ENCODE measurements around the gene PDE7B.
"Not testable (repeated sequence)": the region's sequence is repeated elsewhere in the genome, so short reads cannot be mapped to it uniquely, and the experiment has no call there.

PDE7B gene

GRCh38 chr6:135852746-135853145 is 1.2 kb downstream of the PDE7B start:
- DNase-seq: no peak

DNA sequence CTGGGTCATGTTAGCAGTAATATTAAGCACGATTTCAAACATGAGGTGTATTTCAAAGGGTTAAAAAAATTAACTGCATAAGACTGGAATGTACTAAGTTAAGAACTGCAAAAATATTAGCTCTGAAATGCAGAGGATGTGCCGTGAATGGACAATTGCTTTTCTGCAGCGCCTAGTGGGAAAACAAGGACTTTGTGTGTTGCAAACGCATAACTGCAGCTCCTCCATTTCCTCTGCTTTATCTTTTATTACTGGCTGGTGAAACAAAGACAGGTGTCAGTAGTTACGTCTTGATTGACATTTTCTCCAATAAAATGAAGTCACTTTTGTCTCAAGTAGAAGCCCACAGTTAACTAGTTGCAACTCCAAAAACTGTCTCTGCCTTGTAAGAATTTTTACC is 1.7 kb downstream of the PDE7B start:
- no peak for DNase-seq

DNA sequence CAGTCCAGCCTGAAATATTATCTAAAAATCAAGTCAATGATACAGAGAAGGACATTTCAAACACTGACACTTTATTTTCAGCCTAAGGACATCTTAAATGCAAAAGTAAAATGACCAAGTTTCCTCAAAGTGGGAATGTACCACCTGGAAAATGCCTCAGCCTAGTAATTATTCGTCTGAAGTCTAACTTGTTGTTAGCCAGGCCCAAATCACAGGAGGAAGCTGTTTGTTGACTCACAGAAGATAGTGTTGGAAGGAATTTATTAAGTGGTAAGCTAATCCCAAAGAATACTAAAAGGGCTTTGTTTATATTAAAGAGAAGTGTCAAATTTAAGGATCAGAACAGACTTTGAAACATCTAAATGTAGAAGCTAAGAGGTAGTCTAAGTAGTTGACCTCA is 2.5 kb downstream of the PDE7B start:
- no peak for DNase-seq

- no peak for DNase-seq
Measured at GRCh38 chr6:135854799-135855198, 3.3 kb downstream of the PDE7B start.

GRCh38 chr6:135858931-135859330 is 7.4 kb downstream of the PDE7B start:
- DNase-seq: no peak

GRCh38 chr6:135860361-135860760 is 8.9 kb downstream of the PDE7B start:
- no peak for DNase-seq

DNA sequence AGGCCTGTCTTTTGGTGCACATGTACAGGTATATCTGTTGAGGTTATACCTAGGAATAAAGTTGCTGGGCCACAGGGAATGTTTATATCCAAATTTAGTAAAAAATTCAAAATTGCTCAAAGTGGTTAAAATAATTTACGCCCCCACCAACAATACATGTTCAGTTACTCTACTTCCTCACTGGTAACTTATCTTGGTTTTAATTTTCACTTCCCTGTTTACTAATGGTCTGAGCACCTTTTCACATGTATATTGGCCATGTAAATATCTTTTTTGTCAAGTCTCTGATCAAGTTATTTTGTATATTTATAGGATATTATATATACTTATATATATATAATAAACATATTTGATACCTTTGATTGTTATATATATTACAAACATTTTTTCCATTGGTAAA is 9.7 kb downstream of the PDE7B start:
- DNase-seq: no peak

- not testable (repeated sequence) for DNase-seq
Measured at GRCh38 chr6:135864929-135865328, 13.4 kb downstream of the PDE7B start.

DNA sequence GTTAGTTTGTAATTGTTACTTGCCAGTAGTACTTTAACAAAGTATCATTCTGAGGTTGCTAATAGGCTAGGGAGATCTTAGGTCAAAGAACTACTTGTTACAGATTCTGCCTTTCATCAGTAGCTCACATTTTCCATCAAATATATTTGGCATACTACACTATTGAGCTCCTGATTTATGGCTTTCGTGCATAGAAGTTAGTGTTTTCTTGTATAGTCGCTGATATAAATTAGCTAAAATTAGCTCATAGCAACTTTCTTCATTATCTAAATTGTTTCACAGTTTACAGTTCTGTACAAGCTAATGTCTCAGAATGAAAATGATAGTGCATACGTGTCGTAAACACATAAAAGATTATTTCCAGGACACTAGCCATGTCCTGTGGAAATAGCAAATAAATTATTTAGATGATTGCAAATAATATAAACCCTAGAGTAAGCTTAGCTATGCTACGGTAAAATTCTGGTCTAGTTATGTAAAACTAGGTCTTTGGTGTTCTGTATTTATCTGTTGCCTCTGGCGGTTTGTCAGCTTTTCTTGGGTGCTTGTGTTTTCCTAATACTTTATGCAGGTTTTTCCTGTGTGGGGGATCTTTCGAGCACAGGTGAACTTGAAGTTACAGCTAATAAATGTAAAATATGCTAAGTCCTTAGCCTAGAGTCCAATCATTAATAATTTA is 15.1 kb downstream of the PDE7B start:
- DNase-seq: no peak

GRCh38 chr6:135867332-135867731 is 15.8 kb downstream of the PDE7B start:
- DNase-seq: no peak

- DNase-seq: no peak
Measured at GRCh38 chr6:135869857-135870256, 18.4 kb downstream of the PDE7B start.

DNA sequence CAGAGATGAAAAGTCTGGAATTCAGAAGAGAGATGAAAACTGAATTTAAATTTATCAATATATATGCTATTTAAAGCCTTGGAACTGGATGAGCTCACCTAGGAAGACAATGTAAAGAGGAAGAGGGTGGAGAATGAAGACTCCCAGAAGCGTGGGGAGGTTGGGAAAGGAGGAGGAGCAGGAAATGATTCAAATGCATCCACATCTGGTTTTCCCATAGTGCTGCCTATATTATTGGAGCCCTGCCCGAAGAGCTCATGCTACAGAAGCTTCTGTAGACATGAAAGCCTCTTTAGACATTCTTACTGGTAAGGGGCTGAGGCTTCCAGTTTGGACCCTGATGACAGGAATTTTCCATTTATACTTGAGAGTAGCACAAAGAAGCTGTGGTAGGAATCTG is 19.2 kb downstream of the PDE7B start:
- no peak for DNase-seq

DNA sequence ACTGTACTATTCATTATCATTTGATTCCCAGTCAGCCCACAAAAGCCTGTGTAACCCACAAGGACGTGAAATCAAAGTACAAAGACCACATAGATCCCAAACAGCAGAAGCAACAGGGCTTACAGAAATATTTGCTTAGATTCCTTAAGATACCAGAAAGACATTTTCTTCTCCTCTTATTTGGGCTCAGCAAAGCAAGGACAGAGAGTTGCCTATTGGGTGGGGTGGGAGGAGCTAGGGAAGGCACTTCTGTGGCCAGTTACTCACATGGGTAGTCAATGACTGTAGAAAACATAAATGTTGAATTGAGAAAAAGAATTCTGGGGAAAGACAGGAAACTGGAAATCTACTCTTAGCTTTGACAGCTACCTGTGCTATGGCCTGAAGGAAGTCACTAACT is 19.8 kb downstream of the PDE7B start:
- DNase-seq: no peak

- DNase-seq: no peak
Measured at GRCh38 chr6:135871878-135872277, 20.4 kb downstream of the PDE7B start.

DNA sequence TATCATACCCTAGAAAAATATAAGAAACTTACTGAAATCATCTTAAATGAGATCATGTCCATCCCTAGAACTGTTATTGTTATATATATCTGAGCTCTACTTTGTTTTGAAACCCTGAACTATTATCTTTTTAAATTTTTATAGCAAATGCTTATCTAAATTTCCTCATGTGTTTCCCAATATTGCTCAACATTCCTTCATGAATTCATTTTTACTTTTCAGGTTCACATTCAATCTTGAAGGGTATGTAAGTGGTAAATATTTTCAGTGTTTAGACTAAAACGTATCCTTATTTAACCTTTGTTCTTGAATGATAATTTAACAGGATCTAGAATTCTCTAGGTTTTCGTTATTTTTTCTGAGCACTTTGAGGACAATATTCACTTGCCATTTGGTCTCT is 23.9 kb downstream of the PDE7B start:
- no peak for DNase-seq

DNA sequence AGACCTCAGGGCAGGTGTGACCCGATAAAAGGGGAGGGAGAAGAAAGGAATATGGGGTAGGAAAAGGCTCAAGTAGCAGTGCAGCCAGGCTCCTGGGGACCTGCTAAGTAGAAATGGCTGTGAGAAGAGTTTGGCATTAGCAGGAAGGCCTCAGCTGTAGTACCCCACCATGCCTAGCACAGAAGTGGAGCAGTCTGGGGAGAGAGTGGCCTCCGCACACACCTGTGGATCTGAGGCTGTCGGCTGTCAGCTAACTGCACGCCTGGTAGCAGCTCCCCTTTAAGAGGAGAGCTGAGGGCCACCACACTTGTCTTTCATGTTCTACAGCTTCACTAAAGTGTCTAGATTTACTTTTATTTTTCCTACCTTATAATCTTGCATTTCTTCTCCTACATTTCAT is 24.6 kb downstream of the PDE7B start:
- DNase-seq: no peak

DNA sequence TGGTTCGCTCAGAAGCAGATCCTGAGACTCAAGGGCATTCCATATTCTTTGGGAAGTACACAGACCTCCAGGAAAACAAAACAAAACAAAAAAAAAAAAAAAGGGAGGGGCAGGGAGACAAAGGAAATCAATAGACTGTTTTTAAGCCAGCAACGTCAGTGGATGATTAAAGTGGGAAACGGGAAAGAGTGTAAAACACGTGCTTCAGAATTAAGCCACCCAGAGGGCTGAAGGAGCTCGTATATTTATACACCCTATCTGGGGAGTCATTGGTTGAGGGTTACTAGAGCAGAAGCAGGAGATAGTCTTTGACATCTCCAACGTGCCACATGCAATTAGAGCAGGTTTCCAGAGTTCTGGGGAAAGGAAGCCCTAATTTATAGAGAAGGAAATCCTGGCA is 26.2 kb downstream of the PDE7B start:
- no peak for DNase-seq

DNA sequence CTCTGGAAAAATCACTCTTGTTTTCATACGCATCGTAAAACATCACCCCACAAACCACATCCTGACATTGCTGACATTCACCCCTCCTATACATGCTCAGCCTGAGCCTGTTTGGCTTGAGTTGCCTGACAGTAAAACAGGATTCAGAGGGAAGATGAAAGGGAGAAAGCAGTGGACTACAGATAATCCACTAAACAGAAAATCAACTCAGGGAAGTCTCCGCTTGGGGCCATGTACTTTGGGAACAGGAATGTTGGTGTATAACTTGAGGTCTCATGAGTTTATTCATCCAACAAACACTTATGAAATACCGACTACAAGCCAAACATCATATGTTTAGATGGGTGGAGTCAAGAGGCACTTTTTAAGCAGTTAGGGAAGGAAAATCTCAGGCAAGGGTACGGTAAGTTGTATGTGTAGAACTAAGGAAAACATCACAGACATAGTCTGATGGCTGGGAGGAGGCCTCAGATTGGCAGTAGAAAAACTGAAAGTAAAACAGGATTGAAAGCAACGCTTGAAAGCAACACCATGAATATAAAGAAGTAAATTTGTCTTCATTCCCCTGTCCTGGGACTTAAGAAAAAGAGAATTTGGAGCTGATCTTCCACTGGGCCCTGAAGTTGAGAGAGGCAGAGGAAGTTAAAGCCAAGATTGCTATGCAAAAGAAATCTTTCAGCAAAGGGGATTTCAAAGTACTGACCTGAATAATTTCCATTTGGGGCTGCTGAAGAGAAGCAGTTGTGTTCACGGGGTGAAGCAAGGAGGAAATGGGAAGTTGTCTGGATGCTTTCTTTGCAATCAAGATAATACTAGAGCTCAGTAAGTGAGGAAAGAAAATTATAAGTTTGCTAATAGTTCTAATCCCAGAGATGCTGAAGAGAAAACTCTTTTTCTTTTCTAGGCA is 28.8 kb downstream of the PDE7B start:
- peak; percentile 39 to 57 for DNase-seq

DNA sequence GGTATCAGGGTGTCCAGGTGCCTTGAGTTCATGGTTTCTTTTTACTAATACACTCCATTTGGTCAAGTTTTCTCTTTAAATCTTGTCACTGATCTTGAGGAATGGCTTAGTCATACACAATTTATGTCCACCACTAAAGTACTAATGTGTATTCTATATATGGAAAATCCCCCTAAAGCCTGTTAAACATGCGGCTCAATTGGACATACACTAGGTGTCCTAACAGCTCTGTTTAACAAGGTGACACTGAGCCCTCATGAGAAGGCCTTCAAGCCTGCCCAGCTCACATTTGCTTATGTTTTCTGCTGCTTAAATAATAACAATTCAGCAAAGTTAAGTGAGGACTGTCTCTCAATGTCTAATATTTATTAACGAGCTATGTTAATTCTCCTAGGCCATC is 31.5 kb downstream of the PDE7B start:
- no peak for DNase-seq

- DNase-seq: no peak
Measured at GRCh38 chr6:135883536-135883935, 32.0 kb downstream of the PDE7B start.

GRCh38 chr6:135884136-135884535 is 32.6 kb downstream of the PDE7B start:
- DNase-seq: no peak

DNA sequence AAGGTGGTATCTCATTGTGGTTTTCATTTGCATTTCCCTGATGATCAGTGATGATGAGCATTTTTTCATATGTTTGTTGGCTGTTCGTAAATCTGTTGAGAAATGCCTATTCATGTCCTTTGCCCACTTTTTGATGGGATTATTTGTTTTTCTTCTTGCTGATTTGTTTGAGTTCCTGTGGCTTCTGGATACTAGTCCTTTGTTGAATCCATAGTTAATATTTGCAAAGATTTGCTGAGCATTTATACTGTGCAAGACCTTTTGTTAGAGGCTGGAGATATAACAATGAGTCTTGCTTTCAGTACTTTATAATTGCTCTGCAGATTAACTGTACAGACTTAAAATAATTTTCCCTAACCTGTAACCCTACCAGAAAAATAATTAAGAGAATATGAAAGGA is 35.6 kb downstream of the PDE7B start:
- no peak for DNase-seq

DNA sequence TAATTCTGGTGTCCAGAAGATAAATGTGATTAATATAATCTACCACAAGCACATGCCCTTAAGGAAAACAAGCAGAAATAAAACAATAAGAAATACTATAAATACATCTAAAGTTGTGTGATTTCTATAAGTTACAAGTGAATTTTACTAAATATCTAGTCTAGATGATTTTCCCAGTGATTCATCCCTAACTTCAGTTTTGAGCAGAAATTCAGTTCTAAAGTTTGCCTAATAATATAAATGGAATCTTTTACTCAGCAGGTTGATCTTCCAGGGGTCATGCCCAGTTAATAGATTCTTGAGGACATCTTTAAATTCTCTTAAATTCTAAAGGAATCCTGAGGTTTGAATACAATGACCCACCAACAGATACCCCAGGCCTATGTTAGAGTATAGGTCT is 37.3 kb downstream of the PDE7B start:
- no peak for DNase-seq

DNA sequence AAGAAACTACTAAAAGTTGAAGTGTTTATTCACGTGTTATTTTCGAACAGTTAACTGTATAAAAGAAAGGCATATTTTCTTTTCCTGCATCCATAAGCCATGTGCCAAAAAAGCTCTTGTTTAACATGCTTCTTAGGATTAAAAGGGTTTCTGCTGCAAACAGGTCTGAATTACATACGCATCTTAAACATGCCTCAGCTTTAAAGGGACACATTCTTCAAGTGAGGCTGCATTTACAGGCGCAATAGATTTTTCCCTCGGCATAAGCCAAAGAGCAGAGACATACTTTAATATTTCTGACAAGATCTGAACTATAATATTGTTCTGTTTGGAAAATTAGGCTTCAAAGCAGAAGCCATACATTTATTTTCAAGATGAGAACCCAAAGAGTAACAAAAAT is 39.4 kb downstream of the PDE7B start:
- no peak for DNase-seq

- DNase-seq: no peak
Measured at GRCh38 chr6:135891710-135892109, 40.2 kb downstream of the PDE7B start.

Measured in activated CD4-positive, alpha-beta T cell treated with anti-CD3 and anti-CD28 coated beads, Interleukin-2, amount 50 U/mL, for 48 hours (primary cell).